GM12878 (cell line): Measurements from ENCODE around the gene HSPE1. TPM values are rescaled to one million over a fixed set of nuclear protein-coding genes. Genes with fewer than 3 reads are reported as not detected.

ENCODE experiments used
- ATF3 ChIP-seq: IDR thresholded peaks from 2 replicates; pipeline ENCODE4 v1.6.1; 2011; ENCODE audit warnings: low read depth, mild to moderate bottlenecking, low read length, moderate library complexity, borderline replicate concordance; ENCODE audit errors: extremely low read depth
- ATF7 ChIP-seq: fragments of 450-650 bp; IDR thresholded peaks from 2 replicates; pipeline ENCODE4 v1.6.1; 2016; ENCODE audit warnings: low read depth, mild to moderate bottlenecking
- CBX5 ChIP-seq: sonication (generic); IDR thresholded peaks from 2 replicates; pipeline ENCODE4 v1.6.1; 2016; ENCODE audit warnings: low read depth, moderate library complexity, mild to moderate bottlenecking, inconsistent platforms
- CREM ChIP-seq: IDR thresholded peaks from 2 replicates; pipeline ENCODE4 v1.6.1; 2014; ENCODE audit warnings: antibody characterized with exemption, low read depth
- E2F8 ChIP-seq: fragments of 450-650 bp; IDR thresholded peaks from 2 replicates; pipeline ENCODE4 v1.6.1; 2018; ENCODE audit warnings: mild to moderate bottlenecking, low read depth, moderate library complexity; ENCODE audit not compliant: partially characterized antibody
- FOXM1 ChIP-seq: IDR thresholded peaks from 2 replicates; pipeline ENCODE4 v1.6.1; 2012; ENCODE audit warnings: low read depth, mild to moderate bottlenecking, inconsistent platforms, low read length, moderate library complexity
- GABPA ChIP-seq: IDR thresholded peaks from 2 replicates; pipeline ENCODE4 v1.6.1; 2014; ENCODE audit warnings: antibody characterized with exemption, low read depth, mild to moderate bottlenecking, inconsistent platforms
- IKZF1 ChIP-seq: fragments of 450-650 bp; conservative IDR thresholded peaks from 2 replicates; pipeline ENCODE4 v1.6.1; 2017; ENCODE audit warnings: antibody characterized with exemption, mild to moderate bottlenecking
- LARP7 ChIP-seq: fragments of 450-650 bp; IDR thresholded peaks from 2 replicates; pipeline ENCODE4 v1.6.1; 2017; ENCODE audit warnings: mild to moderate bottlenecking
- NFIC ChIP-seq: IDR thresholded peaks from 2 replicates; pipeline ENCODE4 v1.6.1; 2012; ENCODE audit warnings: low read depth, mild to moderate bottlenecking, inconsistent platforms, low read length, moderate library complexity
- NFYA ChIP-seq: IDR thresholded peaks from 2 replicates; pipeline ENCODE4 v1.6.1; 2011; ENCODE audit warnings: low read depth, mild to moderate bottlenecking, low read length, improper control_type of control experiment, borderline replicate concordance
- NR2C1 ChIP-seq: fragments of 450-650 bp; IDR thresholded peaks from 2 replicates; pipeline ENCODE4 v1.6.1; 2017; ENCODE audit warnings: antibody characterized with exemption, mild to moderate bottlenecking, moderate library complexity
- PAX8 ChIP-seq: fragments of 450-650 bp; IDR thresholded peaks from 2 replicates; pipeline ENCODE4 v1.6.1; 2017; ENCODE audit warnings: mild to moderate bottlenecking, moderate library complexity
- PML ChIP-seq: IDR thresholded peaks from 2 replicates; pipeline ENCODE4 v1.6.1; 2012; ENCODE audit warnings: low read length, inconsistent platforms
- POLR2AphosphoS2 ChIP-seq: IDR thresholded peaks from 2 replicates; pipeline ENCODE4 v1.6.1; 2011; ENCODE audit warnings: low read depth, mild to moderate bottlenecking, low read length, improper control_type of control experiment, moderate library complexity
- POU2F2 ChIP-seq: IDR thresholded peaks from 3 replicates; pipeline ENCODE4 v1.6.1; 2011; ENCODE audit warnings: low read depth, mild to moderate bottlenecking, low read length, borderline replicate concordance
- SMARCA5 ChIP-seq: fragments of 450-650 bp; IDR thresholded peaks from 2 replicates; pipeline ENCODE4 v1.6.1; 2017; ENCODE audit warnings: mild to moderate bottlenecking
- TBL1XR1 ChIP-seq: IDR thresholded peaks from 2 replicates; pipeline ENCODE4 v1.6.1; 2012; ENCODE audit warnings: low read depth, low read length, improper control_type of control experiment
- TCF12 ChIP-seq: IDR thresholded peaks from 2 replicates; pipeline ENCODE4 v1.6.1; 2011; ENCODE audit warnings: low read depth, mild to moderate bottlenecking, low read length
- TCF7 ChIP-seq: IDR thresholded peaks from 2 replicates; pipeline ENCODE4 v1.6.1; 2014; ENCODE audit warnings: antibody characterized with exemption, borderline replicate concordance
- USF2 ChIP-seq: IDR thresholded peaks from 2 replicates; pipeline ENCODE4 v1.6.1; 2011; ENCODE audit warnings: low read depth, low read length, improper control_type of control experiment, borderline replicate concordance
- ZBED1 ChIP-seq: IDR thresholded peaks from 2 replicates; pipeline ENCODE4 v1.6.1; 2016; ENCODE audit warnings: borderline replicate concordance
- ZNF217 ChIP-seq: fragments of 450-650 bp; IDR thresholded peaks from 2 replicates; pipeline ENCODE4 v1.6.1; 2017; ENCODE audit warnings: antibody characterized with exemption, mild to moderate bottlenecking
- polyA plus RNA-seq, 11 experiments: library from polyadenylated mRNA; depleted of rRNA in 4 of 11; unstranded in 6 of 11; stranded (reverse) in 5 of 11; fragments of >200 nt; fragmentation: Nextera tagmentation in 4 of 11; fragmentation: Illumina TruSeq in 1 of 11; extraction: Ambion mirVana in 4 of 11; extraction: Trizol in 1 of 11; gene quantifications; 1 replicate in 1 of 11; 2 replicates in 10 of 11; pipeline versions ENCODE4 v1.2.1 to v1.2.3, GENCODE V29; 2011 to 2016; ENCODE audit warnings: inconsistent platforms in 2 of 11, missing spikeins in 2 of 11, low read depth in 1 of 11
- total RNA-seq, 4 experiments: library from RNA; depleted of rRNA in 3 of 4; stranded (reverse); fragments of >200 nt in 3 of 4; fragmentation: Illumina TruSeq in 1 of 4; extraction: Trizol in 1 of 4; gene quantifications; 2 replicates each; pipeline versions ENCODE4 v1.2.1 to v1.2.3, GENCODE V29; 2013 to 2021
- TF ChIP-seq, protein P1 (sequence below): IDR thresholded peaks from 2 replicates; pipeline ENCODE4 v1.6.1; 2011; ENCODE audit warnings: borderline replicate concordance, low read depth, mild to moderate bottlenecking, moderate library complexity, low read length; ENCODE audit not compliant: insufficient read depth, poor library complexity, severe bottlenecking
- TF ChIP-seq, protein P2 (sequence below): fragments of 450-650 bp; IDR thresholded peaks from 2 replicates; pipeline ENCODE4 v1.6.1; 2016; ENCODE audit warnings: mild to moderate bottlenecking

The HSPE1 gene
- total and polyA plus RNA-seq, 10 of the 15 experiments (the other 5 are each of a cell fraction or from before 2014, with no cell fraction given) = 180 to 1,096 (median 505) TPM

DNA sequence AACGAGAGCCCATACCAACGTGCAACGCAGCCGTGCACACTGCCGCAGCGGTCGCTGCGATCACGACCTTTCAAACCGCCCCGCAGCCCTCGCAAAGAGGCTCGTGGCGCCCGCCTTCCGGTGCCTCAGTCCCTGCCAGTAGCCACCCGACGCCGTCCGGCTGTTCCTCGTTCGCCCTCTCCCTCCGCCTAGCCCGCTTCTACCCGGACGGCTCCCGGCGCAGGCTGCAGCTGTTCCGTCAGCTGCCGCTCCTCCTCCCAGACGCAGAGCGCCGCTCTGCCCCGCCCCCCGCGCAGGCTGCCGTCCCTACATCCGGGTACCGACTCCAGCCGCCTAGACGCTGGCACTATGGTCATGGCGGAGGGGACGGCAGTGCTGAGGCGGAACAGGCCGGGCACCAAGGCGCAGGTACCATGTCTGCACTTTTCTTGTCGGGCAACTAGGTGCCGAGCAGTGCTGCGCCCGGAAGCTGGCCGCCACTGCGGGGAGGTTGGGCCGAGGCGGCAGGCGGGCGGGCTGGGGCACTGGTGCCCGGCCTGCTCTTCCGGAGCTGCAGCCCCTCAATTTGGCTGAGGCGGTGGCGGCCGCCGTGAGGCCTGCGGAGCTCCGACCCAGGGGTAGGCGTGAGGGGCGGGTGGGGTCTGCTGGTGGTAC, 15.7 kb downstream of the HSPE1 start, which contains the start of gene MOB4 (continued):
- TF ChIP-seq E2F8 = no peak
- 0 out of 2 replicates have a peak, but pooled peaks have one; percentile 40 for TF ChIP-seq ATF7
- peak; percentile 99 for TF ChIP-seq CBX5
- peak; percentile 91 for TF ChIP-seq IKZF1
- TF ChIP-seq SMARCA5 = peak; percentile 80; the same call in 1 of the 2 replicates
- peak; percentile 95 for TF ChIP-seq PML
- no peak; the same call in 1 of the 2 replicates for TF ChIP-seq ZNF217
- no peak for TF ChIP-seq TCF7
- TF ChIP-seq GABPA = peak; percentile 77; the same call in 1 of the 2 replicates
- TF ChIP-seq, protein P1, sequence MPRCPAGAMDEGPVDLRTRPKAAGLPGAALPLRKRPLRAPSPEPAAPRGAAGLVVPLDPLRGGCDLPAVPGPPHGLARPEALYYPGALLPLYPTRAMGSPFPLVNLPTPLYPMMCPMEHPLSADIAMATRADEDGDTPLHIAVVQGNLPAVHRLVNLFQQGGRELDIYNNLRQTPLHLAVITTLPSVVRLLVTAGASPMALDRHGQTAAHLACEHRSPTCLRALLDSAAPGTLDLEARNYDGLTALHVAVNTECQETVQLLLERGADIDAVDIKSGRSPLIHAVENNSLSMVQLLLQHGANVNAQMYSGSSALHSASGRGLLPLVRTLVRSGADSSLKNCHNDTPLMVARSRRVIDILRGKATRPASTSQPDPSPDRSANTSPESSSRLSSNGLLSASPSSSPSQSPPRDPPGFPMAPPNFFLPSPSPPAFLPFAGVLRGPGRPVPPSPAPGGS = peak; percentile 10
- no peak for TF ChIP-seq NFYA
- TF ChIP-seq TBL1XR1 = peak; percentile 81; the same call in 1 of the 2 replicates
- peak; percentile 80 for TF ChIP-seq CREM
- TF ChIP-seq TCF12 = peak; percentile 91
- TF ChIP-seq NFIC = no peak
- no peak for TF ChIP-seq PAX8
- TF ChIP-seq, protein P2, sequence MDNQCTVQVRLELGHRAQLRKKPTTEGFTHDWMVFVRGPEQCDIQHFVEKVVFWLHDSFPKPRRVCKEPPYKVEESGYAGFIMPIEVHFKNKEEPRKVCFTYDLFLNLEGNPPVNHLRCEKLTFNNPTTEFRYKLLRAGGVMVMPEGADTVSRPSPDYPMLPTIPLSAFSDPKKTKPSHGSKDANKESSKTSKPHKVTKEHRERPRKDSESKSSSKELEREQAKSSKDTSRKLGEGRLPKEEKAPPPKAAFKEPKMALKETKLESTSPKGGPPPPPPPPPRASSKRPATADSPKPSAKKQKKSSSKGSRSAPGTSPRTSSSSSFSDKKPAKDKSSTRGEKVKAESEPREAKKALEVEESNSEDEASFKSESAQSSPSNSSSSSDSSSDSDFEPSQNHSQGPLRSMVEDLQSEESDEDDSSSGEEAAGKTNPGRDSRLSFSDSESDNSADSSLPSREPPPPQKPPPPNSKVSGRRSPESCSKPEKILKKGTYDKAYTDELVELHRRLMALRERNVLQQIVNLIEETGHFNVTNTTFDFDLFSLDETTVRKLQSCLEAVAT = peak; percentile 48; the same call in 1 of the 2 replicates
- peak; percentile 55; the same call in 1 of the 2 replicates for TF ChIP-seq ZBED1
- TF ChIP-seq NR2C1 = peak; percentile 49; the same call in 1 of the 2 replicates
- TF ChIP-seq LARP7 = peak; percentile 98
- peak; percentile 78; the same call in 1 of the 2 replicates for TF ChIP-seq FOXM1
- TF ChIP-seq POU2F2 = peak; percentile 46; the same call in 1 of the 3 replicates
- peak; percentile 96 for TF ChIP-seq POLR2AphosphoS2
- no peak; the same call in 1 of the 2 replicates for TF ChIP-seq USF2
- no peak for TF ChIP-seq ATF3
